ENCODE results near the gene PPID. TPM values are rescaled to one million over a fixed set of nuclear protein-coding genes. Genes with fewer than 3 reads are reported as not detected.
"Not testable (repeated sequence)": the region's sequence is repeated elsewhere in the genome, so short reads cannot be mapped to it uniquely, and the experiment has no call there.

Gene PPID
- total RNA-seq, 1 donor: 9.6 TPM

DNA sequence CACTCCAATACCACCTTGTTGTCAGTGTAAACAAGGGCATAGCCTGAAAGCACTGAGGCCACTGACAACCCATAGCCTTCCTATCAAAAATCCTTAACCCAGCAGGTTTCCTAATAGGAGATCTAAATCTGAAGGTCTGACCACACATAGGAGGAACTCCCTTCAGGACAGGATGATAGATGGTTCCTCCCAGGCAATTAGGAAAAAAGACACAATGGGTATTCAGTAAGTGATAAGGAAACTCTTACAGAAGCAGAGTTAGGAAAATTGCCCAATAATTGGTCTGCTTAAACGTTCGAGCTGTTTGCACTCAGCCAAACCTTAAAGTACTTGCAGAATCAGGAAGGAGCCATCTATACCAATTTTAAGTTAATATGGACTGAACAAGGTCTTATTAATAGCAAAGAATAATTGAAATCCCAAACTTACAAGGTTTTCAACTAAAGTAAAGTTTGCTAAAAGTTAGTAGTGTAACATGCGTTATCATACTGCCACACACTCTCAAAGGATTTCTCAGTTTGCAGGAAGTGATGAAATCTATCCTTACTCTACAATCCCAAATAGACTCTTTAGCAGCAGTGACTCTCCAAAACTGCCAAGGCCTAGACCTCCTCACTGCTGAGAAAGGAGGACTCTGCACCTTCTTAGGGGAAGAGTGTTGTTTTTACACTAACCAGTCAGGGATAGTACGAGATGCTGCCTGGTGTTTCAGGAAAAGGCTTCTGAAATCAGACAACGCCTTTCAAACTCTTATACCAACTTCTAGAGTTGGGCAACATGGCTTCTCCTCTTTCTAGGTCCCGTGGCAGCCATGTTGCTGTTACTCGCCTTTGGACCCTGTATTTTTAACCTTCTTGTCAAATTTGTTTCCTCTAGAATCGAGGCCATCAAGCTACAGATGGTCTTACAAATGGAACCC lies 59.2 kb downstream of the PPID start:
- H3K27me3 ChIP-seq (ENCODE audit: insufficient read depth, low read length); H3K4me3 ChIP-seq (ENCODE audit: low read length); H3K9me3 ChIP-seq (ENCODE audit: low read depth, low read length): not testable (repeated sequence)
- peaks cover 19% of the 10 kb centered on the region for H3K4me1 ChIP-seq (ENCODE audit: insufficient read depth, low read length)

DNA sequence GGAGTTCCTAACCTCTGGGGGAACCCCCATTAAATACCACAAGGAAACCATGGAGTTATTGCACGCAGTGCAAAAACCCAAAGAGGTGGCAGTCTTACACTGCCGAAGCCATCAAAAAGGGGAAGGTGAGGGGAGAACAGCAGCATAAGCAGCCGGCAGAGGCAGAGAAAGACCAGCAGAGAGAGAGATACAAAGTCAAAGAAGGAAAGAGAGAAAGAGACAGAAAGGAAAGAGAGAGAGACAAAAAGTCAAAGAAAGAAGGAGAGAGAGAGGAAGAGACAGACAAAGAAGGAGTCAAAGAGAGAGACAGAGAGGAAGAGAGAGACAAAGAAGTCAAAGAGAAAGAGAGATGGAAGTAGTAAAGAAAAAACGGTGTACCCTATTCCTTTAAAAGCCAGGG lies 59.9 kb downstream of the PPID start:
- H3K4me3 ChIP-seq (ENCODE audit: low read length); H3K27me3 ChIP-seq (ENCODE audit: insufficient read depth, low read length); H3K9me3 ChIP-seq (ENCODE audit: low read depth, low read length): not testable (repeated sequence)
- H3K4me1 ChIP-seq (ENCODE audit: insufficient read depth, low read length): peaks cover 19% of the 10 kb centered on the region

Other genes starting within 250 kb of the PPID start
- not detected for gene RXFP1, start 201.5 kb downstream of the PPID start, total RNA-seq
- gene C4orf46, start 51.5 kb downstream of the PPID start, total RNA-seq: 14.9 TPM
- gene ETFDH, start 51.1 kb downstream of the PPID start, total RNA-seq: 16.7 TPM
- gene FNIP2, start 45.6 kb upstream of the PPID start, total RNA-seq: 30.9 TPM